HTERT RPE-1 (cell line): Measurements from ENCODE around the gene SERF1A.
"Not testable (repeated sequence)": the region's sequence is repeated elsewhere in the genome, so short reads cannot be mapped to it uniquely, and the experiment has no call there.

ENCODE experiments used
- in situ Hi-C: fragments of 300-500 bp; cut with MboI; formaldehyde crosslinking; loops from 4 replicates; pipeline ENCODE4 v1.14.3; 2020; ENCODE audit warnings: low sequenced_read_pairs

SERF1A gene

DNA sequence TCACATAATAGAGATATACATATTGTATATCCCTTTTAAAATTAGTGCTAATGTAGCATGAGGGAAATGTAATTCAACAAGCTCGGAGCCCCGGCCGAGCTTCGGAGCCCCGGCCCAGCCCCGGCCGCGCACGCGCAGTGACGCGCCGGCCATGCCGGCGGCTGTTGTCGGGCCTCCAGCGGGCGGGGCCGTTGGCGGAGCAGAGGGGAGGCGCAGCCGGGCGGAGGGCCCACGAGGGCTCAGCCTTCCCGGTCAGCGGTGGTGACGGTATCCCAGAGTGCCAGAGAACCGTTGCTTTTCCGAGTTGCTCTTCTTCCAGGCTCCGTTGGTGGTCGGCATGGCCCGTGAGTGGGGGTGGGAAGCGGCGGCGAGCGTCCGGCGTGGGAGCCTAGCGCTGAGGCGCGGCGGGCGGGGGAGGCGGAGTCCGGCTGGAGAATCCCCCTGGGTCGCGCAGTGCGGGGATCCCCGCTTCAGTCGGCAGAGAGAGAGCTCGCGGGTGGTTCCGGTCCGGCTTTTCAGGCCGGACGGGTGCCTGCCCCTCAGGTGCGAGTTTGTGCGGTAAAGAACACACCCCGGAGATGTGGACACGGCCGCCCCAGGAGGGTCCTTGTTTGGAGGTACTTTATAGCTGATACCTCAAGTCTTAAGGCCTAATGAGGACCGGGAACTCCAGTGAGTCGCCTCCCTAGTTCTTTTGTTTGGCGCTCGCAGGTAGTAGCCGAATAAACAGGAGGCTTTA is at the start of gene SERF1A:
TSS of gene SERF1A (plus strand) at position 137 of the 739 bp plus-strand sequence. CDS start at position 338, 201 bp downstream.
- in situ Hi-C loops, result not testable (repeated sequence)

DNA sequence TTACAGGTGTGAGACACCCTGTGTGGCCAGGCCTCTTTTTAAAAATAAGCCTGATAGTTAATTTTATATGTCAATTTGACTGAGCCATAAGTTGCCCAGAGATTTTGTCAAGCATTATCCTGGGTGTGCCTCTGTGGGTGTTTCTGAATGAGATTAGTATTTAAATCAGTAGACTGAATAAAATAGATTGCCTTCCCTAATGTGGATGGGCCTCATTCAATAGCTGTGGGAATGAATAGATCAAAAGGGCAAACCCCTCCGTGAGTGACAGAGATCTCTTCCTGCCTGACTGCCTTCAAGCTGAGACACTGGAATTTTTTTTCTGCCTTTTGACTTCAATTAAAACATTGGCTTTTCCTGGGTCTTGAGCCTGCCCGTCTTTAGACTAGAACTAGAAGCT is 33.7 kb upstream of the SERF1A start:
- in situ Hi-C loops, result not testable (repeated sequence)

DNA sequence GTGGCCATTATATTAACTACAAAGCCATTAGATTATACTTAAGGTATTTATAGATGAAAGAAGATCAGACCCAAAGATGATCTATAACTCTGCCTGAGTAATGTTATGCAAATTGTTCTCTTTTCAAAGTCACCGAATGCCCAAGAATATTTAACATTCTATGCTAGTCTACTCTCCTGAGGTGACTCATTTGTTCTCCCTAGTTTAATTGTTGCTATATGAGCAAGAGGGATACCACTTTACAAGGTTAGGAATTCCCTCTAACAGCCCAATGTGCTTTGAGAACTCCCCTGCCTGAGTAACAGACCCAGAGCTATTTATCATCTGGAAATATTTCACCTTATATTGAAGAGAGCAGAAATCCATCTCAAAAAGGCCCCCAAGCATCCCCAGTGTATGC is 29.8 kb upstream of the SERF1A start:
- in situ Hi-C loops, result not testable (repeated sequence)

DNA sequence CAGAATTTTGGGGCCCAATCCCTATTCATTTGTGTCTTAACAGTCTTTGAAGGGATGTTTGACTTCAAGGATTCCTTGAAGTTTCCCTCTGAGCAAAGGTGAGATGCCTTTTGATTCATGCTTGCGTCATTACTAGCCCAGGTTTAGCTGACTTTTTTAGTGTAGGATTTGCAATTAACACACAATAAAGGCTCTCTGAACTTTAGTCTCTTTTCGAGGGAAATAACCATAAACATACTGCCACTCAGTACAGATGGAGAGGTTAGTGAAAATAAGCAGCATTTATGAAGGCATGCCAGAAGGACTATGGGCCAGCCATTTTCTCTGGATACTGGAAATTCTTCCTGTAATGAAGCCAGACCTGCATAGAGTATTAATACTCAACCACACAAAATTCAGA is 4.4 kb upstream of the SERF1A start:
- in situ Hi-C loops, result not testable (repeated sequence)

GRCh38 chr5:70901272-70901571 is 753 bp downstream of the SERF1A start:
- in situ Hi-C loops, result not testable (repeated sequence)

DNA sequence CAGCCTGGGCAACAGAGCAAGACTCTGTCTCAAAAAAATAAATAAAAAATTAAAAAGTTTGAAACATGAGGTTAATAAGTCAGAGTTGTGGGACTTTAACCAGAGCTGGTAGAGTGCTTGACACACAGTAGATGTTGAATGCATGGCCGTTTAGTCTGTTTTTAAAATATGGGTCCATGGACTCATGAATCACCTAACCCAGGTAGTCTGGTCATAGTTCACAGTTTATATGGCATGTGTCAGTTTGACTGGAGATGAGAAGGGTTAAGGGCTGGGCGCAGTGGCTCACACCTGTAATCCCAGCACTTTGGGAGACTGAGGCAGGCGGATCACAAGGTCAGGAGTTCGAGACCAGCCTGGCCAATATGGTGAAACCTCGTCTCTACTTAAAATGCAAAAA is 6.2 kb downstream of the SERF1A start:
- in situ Hi-C loops, result not testable (repeated sequence)

DNA sequence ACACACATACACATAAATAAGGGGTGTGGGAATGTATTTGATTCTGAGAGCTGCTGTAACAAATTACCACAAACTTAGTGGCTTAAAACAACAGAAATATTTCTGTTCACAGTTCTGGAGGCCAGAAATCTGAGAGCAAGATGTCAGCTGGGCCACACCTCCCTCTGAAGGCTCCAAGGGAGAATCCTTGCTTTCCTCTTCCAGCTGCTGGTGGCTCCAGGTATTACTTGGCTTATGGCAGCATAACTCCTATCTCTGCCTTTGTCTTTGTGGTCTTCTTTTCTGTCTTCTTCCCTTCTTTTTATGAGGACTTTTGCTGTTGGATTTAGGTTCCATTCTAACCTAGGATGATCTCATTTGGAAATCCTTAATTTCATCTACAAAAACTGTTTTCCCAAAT is 16.4 kb downstream of the SERF1A start:
- in situ Hi-C loops, result not testable (repeated sequence)

- in situ Hi-C loops, result not testable (repeated sequence)
These were observed 24.7 kb downstream of the SERF1A start for GRCh38 chr5:70925211-70925562.

GRCh38 chr5:70931709-70932368 is 31.4 kb downstream of the SERF1A start:
- in situ Hi-C loops, result not testable (repeated sequence)

- in situ Hi-C loops, result not testable (repeated sequence)
These were observed 32.1 kb downstream of the SERF1A start for GRCh38 chr5:70932560-70932959.

GRCh38 chr5:70953068-70953467 is 52.6 kb downstream of the SERF1A start:
- in situ Hi-C loops, result not testable (repeated sequence)
